ENCODE results near the gene GMCL2. TPM values are rescaled to one million over a fixed set of nuclear protein-coding genes. Genes with fewer than 3 reads are reported as not detected.

GMCL2 gene
- total RNA-seq, 6 experiments from 2014 or later: not detected

DNA sequence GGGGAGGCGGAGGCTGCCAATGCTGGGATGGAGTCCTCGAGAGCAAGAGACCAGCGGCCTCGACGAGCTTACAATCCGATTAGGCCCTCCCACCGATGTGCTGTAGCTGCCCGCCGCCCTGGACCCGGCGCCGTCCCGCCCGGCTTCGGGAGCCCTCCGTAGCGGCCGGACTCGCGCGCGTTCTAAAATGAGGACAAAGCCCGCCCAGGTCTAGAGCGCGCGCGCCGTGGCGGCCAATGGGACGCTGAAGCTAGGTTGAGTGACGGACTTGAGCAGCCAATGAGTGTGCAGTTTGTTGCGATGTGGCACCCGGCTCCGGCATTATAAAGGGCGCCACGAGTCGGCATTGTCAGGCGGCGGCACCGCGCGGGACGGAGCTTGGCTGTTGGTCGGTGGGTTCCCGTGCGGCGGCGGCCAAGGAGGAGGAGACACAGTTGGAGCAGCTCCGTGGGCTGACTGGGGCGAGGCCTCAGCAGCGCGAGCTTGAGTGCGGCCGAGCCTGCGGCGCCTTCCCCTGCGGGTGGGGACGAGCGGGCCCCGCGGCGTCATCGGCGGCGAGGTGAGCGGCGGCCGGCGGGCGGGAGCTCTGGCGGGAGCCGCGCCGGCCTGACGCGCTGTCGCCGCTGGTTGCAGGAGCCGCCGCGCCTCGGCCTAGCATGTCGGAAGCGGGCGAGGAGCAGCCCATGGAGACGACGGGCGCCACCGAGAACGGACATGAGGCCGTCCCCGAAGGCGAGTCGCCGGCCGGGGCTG lies 17.2 kb upstream of the GMCL2 start, which contains the start of gene HNRNPAB:
Gene HNRNPAB (plus strand): TSS at position 352 of the 753 bp plus-strand sequence. CDS start 305 bp downstream, at position 657.
- DNase-seq: peak; percentile 95 to 97 (median 95)
- Histone ChIP-seq H3K27me3 (no peaks in the 10 kb centered on the region), H3K27ac (peak within 1 kb of the TSS; percentile 53 to 91 (median 77)), H3K4me1 (peaks cover 0 to 32% (median 7%) of the 10 kb centered on the region in 4 donors), H3K4me3 (peak within 1 kb of the TSS; percentile 84 to 91 (median 91)), H3K9me3 (no peaks in the 10 kb centered on the region), H3K36me3 (peaks cover 7 to 29% (median 20%) of the 10 kb centered on the region in 4 donors)
- peak; percentile 78 to 92 (median 86) for ATAC-seq
- intact Hi-C loops (cut with DNase I): no loop called here
- TF ChIP-seq, protein P1, sequence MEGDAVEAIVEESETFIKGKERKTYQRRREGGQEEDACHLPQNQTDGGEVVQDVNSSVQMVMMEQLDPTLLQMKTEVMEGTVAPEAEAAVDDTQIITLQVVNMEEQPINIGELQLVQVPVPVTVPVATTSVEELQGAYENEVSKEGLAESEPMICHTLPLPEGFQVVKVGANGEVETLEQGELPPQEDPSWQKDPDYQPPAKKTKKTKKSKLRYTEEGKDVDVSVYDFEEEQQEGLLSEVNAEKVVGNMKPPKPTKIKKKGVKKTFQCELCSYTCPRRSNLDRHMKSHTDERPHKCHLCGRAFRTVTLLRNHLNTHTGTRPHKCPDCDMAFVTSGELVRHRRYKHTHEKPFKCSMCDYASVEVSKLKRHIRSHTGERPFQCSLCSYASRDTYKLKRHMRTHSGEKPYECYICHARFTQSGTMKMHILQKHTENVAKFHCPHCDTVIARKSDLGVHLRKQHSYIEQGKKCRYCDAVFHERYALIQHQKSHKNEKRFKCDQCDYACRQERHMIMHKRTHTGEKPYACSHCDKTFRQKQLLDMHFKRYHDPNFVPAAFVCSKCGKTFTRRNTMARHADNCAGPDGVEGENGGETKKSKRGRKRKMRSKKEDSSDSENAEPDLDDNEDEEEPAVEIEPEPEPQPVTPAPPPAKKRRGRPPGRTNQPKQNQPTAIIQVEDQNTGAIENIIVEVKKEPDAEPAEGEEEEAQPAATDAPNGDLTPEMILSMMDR (IDR thresholded peaks at IDR 0.05): no peak
- peak; percentile 100 for TF ChIP-seq POLR2A (IDR thresholded peaks at IDR 0.05)
- WGBS (ENCODE audit: insufficient coverage, low coverage, low lambda C conversion rate, missing lambda C conversion rate): 0% methylated on average over 4 of the region's 96 CpGs

DNA sequence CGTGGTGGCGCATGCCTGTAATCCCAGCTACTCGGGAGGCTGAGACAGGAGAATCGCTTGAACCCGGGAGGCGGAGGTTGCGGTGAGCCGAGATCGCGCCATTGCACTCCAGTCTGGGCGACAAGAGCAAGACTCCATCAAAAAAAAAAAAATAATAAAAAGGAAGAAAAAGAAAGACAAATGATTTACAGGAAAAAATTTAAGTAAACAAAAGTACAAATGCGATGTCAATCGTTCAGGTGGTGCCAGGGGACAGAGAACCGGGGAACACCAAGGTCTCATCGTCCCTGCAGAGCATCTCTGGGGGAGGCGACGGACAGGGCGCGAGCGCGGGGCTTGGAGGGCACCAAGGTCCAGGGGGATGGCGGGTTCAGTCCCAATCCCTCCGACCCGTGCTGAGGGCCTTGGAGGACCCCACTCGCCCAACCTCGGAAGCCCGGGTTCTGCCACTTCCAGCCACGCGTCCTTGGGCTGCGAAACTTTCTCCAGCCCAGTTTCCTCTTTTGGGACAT lies 16.6 kb upstream of the GMCL2 start:
- under 1% methylated on average over 18 of the region's 30 CpGs for WGBS (ENCODE audit: insufficient coverage, low coverage, low lambda C conversion rate, missing lambda C conversion rate)
- H3K36me3 ChIP-seq: peaks cover 7 to 22% (median 17%) of the 10 kb centered on the region in 4 donors
- peak overlapping the region; percentile 84 to 91 (median 91) for H3K4me3 ChIP-seq
- TF ChIP-seq, protein P1 (IDR thresholded peaks at IDR 0.05): no peak
- no peak for TF ChIP-seq POLR2A (IDR thresholded peaks at IDR 0.05)
- DNase-seq: no peak
- H3K27ac ChIP-seq: no peak overlapping the region
- ATAC-seq: peak in 3 of 4 donors; percentile 0 to 1 (median 1)
- no peaks in the 10 kb centered on the region for H3K9me3 ChIP-seq
- H3K27me3 ChIP-seq: no peaks in the 10 kb centered on the region
- peaks cover 0 to 32% (median 7%) of the 10 kb centered on the region in 4 donors for H3K4me1 ChIP-seq
- intact Hi-C loops (cut with DNase I): no loop called here

DNA sequence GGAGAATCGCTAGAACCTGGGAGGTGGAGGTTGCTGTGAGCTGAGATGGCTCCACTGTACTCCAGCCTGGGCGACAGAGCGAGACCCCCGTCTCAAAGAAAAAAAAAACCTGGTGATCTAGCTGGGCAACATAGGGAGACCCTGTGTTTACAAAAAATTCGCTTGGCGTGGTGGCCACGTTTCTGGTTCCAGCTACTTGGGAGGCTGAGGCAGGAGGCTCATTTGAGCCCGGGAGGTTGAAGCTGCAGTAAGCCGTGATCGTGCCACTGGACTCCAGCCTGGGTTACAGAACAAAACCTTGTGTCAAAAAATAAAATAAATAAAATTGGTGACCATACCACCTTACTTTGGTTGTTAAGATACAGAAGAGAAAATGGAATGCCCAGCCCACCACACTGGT lies 15.4 kb upstream of the GMCL2 start:
- Histone ChIP-seq H3K27ac (no peak overlapping the region), H3K27me3 (no peaks in the 10 kb centered on the region), H3K9me3 (no peaks in the 10 kb centered on the region), H3K4me1 (peaks cover 0 to 23% (median 7%) of the 10 kb centered on the region in 4 donors), H3K36me3 (peaks cover 7 to 11% (median 9%) of the 10 kb centered on the region in 4 donors), H3K4me3 (no peak overlapping the region)
- intact Hi-C loops (cut with DNase I): no loop called here
- DNase-seq (no peak), ATAC-seq (no peak)
- WGBS (ENCODE audit: insufficient coverage, low coverage, low lambda C conversion rate, missing lambda C conversion rate): 94% methylated on average over 6 of the region's 10 CpGs
- no peak for TF ChIP-seq POLR2A (IDR thresholded peaks at IDR 0.05)
- TF ChIP-seq, protein P1 (IDR thresholded peaks at IDR 0.05): no peak

DNA sequence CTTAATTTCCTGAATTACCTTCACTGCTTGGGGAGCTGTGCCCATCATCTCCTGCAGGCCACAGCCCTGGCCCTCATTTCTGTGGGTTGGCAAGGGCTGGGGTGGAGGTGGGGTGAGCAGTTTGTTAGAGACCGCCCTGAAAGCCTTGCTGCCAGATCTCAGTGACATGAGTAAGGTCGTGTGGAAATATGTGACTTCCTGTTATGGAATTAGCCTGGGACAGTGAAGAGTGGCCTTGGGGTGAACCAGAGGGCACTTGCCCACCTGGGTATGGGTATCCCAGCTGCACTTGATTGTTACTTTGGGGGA lies 14.7 kb upstream of the GMCL2 start:
- ATAC-seq: no peak
- intact Hi-C loops (cut with DNase I): no loop called here

More for the DNA sequence above, 14.7 kb upstream of the GMCL2 start:
- Histone ChIP-seq H3K4me1 (peaks cover 0 to 16% (median 4%) of the 10 kb centered on the region in 4 donors), H3K36me3 (peaks cover 2 to 6% (median 4%) of the 10 kb centered on the region in 4 donors), H3K27me3 (no peaks in the 10 kb centered on the region), H3K27ac (no peak overlapping the region), H3K4me3 (no peak overlapping the region), H3K9me3 (no peaks in the 10 kb centered on the region)
- 54% methylated on average over 2 of the region's 2 CpGs for WGBS (ENCODE audit: insufficient coverage, low coverage, low lambda C conversion rate, missing lambda C conversion rate)
- TF ChIP-seq, protein P1 (IDR thresholded peaks at IDR 0.05): no peak
- no peak for TF ChIP-seq POLR2A (IDR thresholded peaks at IDR 0.05)
- DNase-seq: peak in 1 of 3 donors; percentile 31

All from right lobe of liver (tissue), 6 donors.